ENCODE results near the gene FAM83E. TPM values are rescaled to one million over a fixed set of nuclear protein-coding genes. Genes with fewer than 3 reads are reported as not detected.
"Not testable (repeated sequence)": the region's sequence is repeated elsewhere in the genome, so short reads cannot be mapped to it uniquely, and the experiment has no call there.

The FAM83E gene
- 1 to 10 TPM; 4.4 TPM for total RNA-seq

GRCh38 chr19:48614436-48615230 is at the start of gene FAM83E:
Gene FAM83E, minus strand, starts transcription at chr19:48615076. Its CDS starts 1,704 bp downstream, at chr19:48613372.
- H3K9me3 Mint-ChIP-seq: no peaks in the 10 kb centered on the region
- peaks cover 18% of the 10 kb centered on the region for H3K4me1 Mint-ChIP-seq
- H3K36me3 Mint-ChIP-seq: peaks cover 45% of the 10 kb centered on the region
- peak within 1 kb of the TSS; percentile 60 for H3K27ac Mint-ChIP-seq
- H3K27me3 Mint-ChIP-seq: no peaks in the 10 kb centered on the region
- H3K4me3 Mint-ChIP-seq: peak within 1 kb of the TSS; percentile 37
- DNase-seq: no peak

- Mint-ChIP-seq H3K4me1 (peaks cover 7% of the 10 kb centered on the region), H3K36me3 (no peaks in the 10 kb centered on the region), H3K27ac (no peak overlapping the region), H3K27me3 (no peaks in the 10 kb centered on the region), H3K9me3 (no peaks in the 10 kb centered on the region), H3K4me3 (no peak overlapping the region)
- DNase-seq: no peak
Observed at GRCh38 chr19:48664476-48664875, 49.6 kb upstream of the FAM83E start.

- DNase-seq: no peak
- Mint-ChIP-seq H3K4me3 (no peak overlapping the region), H3K36me3 (no peaks in the 10 kb centered on the region), H3K4me1 (peaks cover 7% of the 10 kb centered on the region), H3K27ac (no peak overlapping the region), H3K27me3 (no peaks in the 10 kb centered on the region), H3K9me3 (no peaks in the 10 kb centered on the region)
Observed at GRCh38 chr19:48663667-48664066, 48.8 kb upstream of the FAM83E start.

GRCh38 chr19:48661711-48662090 is 46.8 kb upstream of the FAM83E start:
- Mint-ChIP-seq H3K4me3 (no peak overlapping the region), H3K36me3 (no peaks in the 10 kb centered on the region)

GRCh38 chr19:48660852-48661710 is 46.2 kb upstream of the FAM83E start:
- DNase-seq: peak; percentile 79
- peak overlapping the region; percentile 50 for H3K4me3 Mint-ChIP-seq
- peak overlapping the region; percentile 96 for H3K27ac Mint-ChIP-seq
- H3K4me1 Mint-ChIP-seq: peaks cover 10% of the 10 kb centered on the region
- no peaks in the 10 kb centered on the region for H3K36me3 Mint-ChIP-seq
- no peaks in the 10 kb centered on the region for H3K9me3 Mint-ChIP-seq
- H3K27me3 Mint-ChIP-seq: no peaks in the 10 kb centered on the region

More at GRCh38 chr19:48661711-48662090, 46.8 kb upstream of the FAM83E start:
- Mint-ChIP-seq H3K4me1 (peaks cover 10% of the 10 kb centered on the region), H3K27ac (no peak overlapping the region), H3K27me3 (no peaks in the 10 kb centered on the region), H3K9me3 (no peaks in the 10 kb centered on the region)
- DNase-seq: no peak

GRCh38 chr19:48659768-48660167 is 44.9 kb upstream of the FAM83E start:
- H3K9me3 Mint-ChIP-seq: no peaks in the 10 kb centered on the region
- H3K27me3 Mint-ChIP-seq: no peaks in the 10 kb centered on the region
- H3K4me3 Mint-ChIP-seq: no peak overlapping the region
- DNase-seq: no peak
- no peak overlapping the region for H3K27ac Mint-ChIP-seq
- H3K4me1 Mint-ChIP-seq: peaks cover 10% of the 10 kb centered on the region
- H3K36me3 Mint-ChIP-seq: no peaks in the 10 kb centered on the region

- Mint-ChIP-seq H3K4me1 (peaks cover 10% of the 10 kb centered on the region), H3K36me3 (no peaks in the 10 kb centered on the region), H3K9me3 (no peaks in the 10 kb centered on the region), H3K27ac (no peak overlapping the region), H3K27me3 (no peaks in the 10 kb centered on the region), H3K4me3 (no peak overlapping the region)
- DNase-seq: no peak
Observed at GRCh38 chr19:48658483-48658882, 43.6 kb upstream of the FAM83E start.

- peaks cover 10% of the 10 kb centered on the region for H3K4me1 Mint-ChIP-seq
Observed at GRCh38 chr19:48657828-48658227, 43.0 kb upstream of the FAM83E start.

GRCh38 chr19:48656840-48657474 is 42.1 kb upstream of the FAM83E start:
- no peaks in the 10 kb centered on the region for H3K9me3 Mint-ChIP-seq
- H3K27me3 Mint-ChIP-seq: no peaks in the 10 kb centered on the region
- H3K4me3 Mint-ChIP-seq: no peak overlapping the region
- no peaks in the 10 kb centered on the region for H3K36me3 Mint-ChIP-seq
- DNase-seq: no peak
- no peak overlapping the region for H3K27ac Mint-ChIP-seq
- H3K4me1 Mint-ChIP-seq: peaks cover 10% of the 10 kb centered on the region

More at GRCh38 chr19:48657828-48658227, 43.0 kb upstream of the FAM83E start:
- not testable (repeated sequence) for H3K36me3 Mint-ChIP-seq, H3K27me3 Mint-ChIP-seq, H3K9me3 Mint-ChIP-seq, DNase-seq, H3K27ac Mint-ChIP-seq, H3K4me3 Mint-ChIP-seq

GRCh38 chr19:48654299-48655059 is 39.6 kb upstream of the FAM83E start:
- no peak overlapping the region for H3K27ac Mint-ChIP-seq
- no peaks in the 10 kb centered on the region for H3K9me3 Mint-ChIP-seq
- H3K4me1 Mint-ChIP-seq: peaks cover 6% of the 10 kb centered on the region
- no peak overlapping the region for H3K4me3 Mint-ChIP-seq
- no peak for DNase-seq
- no peaks in the 10 kb centered on the region for H3K36me3 Mint-ChIP-seq
- H3K27me3 Mint-ChIP-seq: no peaks in the 10 kb centered on the region

- DNase-seq: no peak
- Mint-ChIP-seq H3K27me3 (no peaks in the 10 kb centered on the region), H3K36me3 (no peaks in the 10 kb centered on the region), H3K9me3 (no peaks in the 10 kb centered on the region), H3K4me3 (no peak overlapping the region), H3K27ac (no peak overlapping the region), H3K4me1 (peaks cover 13% of the 10 kb centered on the region)
Observed at GRCh38 chr19:48651683-48652048, 36.8 kb upstream of the FAM83E start.

GRCh38 chr19:48650974-48651682 is 36.3 kb upstream of the FAM83E start:
- H3K4me3 Mint-ChIP-seq: no peak overlapping the region
- H3K36me3 Mint-ChIP-seq: no peaks in the 10 kb centered on the region
- H3K4me1 Mint-ChIP-seq: peaks cover 15% of the 10 kb centered on the region
- H3K9me3 Mint-ChIP-seq: no peaks in the 10 kb centered on the region
- no peak for DNase-seq
- no peak overlapping the region for H3K27ac Mint-ChIP-seq
- no peaks in the 10 kb centered on the region for H3K27me3 Mint-ChIP-seq

GRCh38 chr19:48648134-48648533 is 33.3 kb upstream of the FAM83E start:
- Mint-ChIP-seq H3K36me3 (no peaks in the 10 kb centered on the region), H3K4me1 (peaks cover 28% of the 10 kb centered on the region), H3K9me3 (no peaks in the 10 kb centered on the region), H3K27ac (no peak overlapping the region), H3K4me3 (no peak overlapping the region), H3K27me3 (no peaks in the 10 kb centered on the region)
- no peak for DNase-seq

- no peak for DNase-seq
- H3K27ac Mint-ChIP-seq: peak overlapping the region; percentile 36
- H3K27me3 Mint-ChIP-seq: no peaks in the 10 kb centered on the region
- H3K4me3 Mint-ChIP-seq: peak overlapping the region; percentile 26
- peaks cover 28% of the 10 kb centered on the region for H3K4me1 Mint-ChIP-seq
- H3K9me3 Mint-ChIP-seq: no peaks in the 10 kb centered on the region
- no peaks in the 10 kb centered on the region for H3K36me3 Mint-ChIP-seq
Observed at GRCh38 chr19:48646722-48647216, 31.9 kb upstream of the FAM83E start.

Data from activated naive CD8-positive, alpha-beta T cell treated with anti-CD3 and anti-CD28 coated beads for 36 hours (primary cell).